Ovary (tissue), 3 donors: ENCODE data around the gene OVOL1.

Source experiments
- CTCF ChIP-seq, 3 donors: fragments of 450-650 bp in 2 of 3; fragments of 200-600 bp in 1 of 3; IDR thresholded peaks; one replicate each; pipeline versions ENCODE4 v1.5.1 to v1.8.0; 2016 to 2022; ENCODE audit warnings: antibody characterized with exemption in 3 of 3, mild to moderate bottlenecking in 1 of 3
- POLR2A ChIP-seq: fragments of 450-650 bp; IDR thresholded peaks from one replicate; pipeline ENCODE4 v1.6.1; 2017; ENCODE audit warnings: antibody characterized with exemption, mild to moderate bottlenecking, moderate library complexity
- donor health status: DM: no; HTN: no; CAD: no.

DNA sequence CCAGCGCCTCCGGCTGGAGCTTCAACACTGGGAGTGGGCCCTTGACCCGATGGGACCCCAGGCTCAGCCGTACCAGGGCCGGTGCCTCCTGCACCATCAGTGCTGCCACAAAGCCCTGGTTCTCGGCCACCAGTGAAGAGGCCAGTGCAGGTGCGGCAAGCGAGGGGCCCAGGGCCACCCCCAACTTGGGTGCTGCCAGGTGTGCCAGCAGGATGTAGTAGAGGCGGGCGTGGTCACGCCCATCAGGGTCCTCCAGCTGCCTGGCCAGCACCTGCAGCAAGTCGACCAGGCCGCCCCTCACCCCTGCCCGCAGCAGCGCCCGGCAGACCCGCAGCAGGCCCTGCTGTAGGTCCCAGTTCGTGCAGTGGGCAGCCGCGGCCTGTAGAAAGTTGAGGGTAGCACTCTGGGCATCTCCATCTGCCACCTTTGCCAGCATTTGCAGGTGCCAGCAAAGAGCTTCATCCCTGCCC lies 8.4 kb upstream of the OVOL1 start:
- no peak for TF ChIP-seq POLR2A
- no peak for TF ChIP-seq CTCF (IDR thresholded peaks at IDR 0.05)
